GM18502 (cell line): ENCODE results near the gene KRTAP3-2.
"Not testable (repeated sequence)": the region's sequence is repeated elsewhere in the genome, so short reads cannot be mapped to it uniquely, and the experiment has no call there.

Experiments
- ATAC-seq: cut with Tn5 transposase; IDR thresholded peaks from one replicate; pipeline ENCODE4 v1.9.1; 2021; ENCODE audit warnings: mild to moderate bottlenecking; ENCODE audit not compliant: unreplicated experiment, poor library complexity

KRTAP3-2 gene

GRCh38 chr17:40999563-40999962, at the start of gene KRTAP3-2:
TSS of gene KRTAP3-2 (minus strand) at chr17:40999906. CDS start at chr17:40999853, 53 bp downstream.
- ATAC-seq, result not testable (repeated sequence)

- no peak for ATAC-seq
Measured at GRCh38 chr17:41049110-41049509, 49.4 kb upstream of the KRTAP3-2 start.

GRCh38 chr17:41048441-41048840, 48.7 kb upstream of the KRTAP3-2 start:
- ATAC-seq, result no peak

- not testable (repeated sequence) for ATAC-seq
Measured at GRCh38 chr17:41046735-41047465, 47.2 kb upstream of the KRTAP3-2 start, which contains the start of gene KRTAP2-1. TSS of gene KRTAP2-1 (minus strand) at chr17:41047316. CDS start at chr17:41047267, 49 bp downstream.

GRCh38 chr17:41042953-41043352, 43.2 kb upstream of the KRTAP3-2 start:
- no peak for ATAC-seq

- not testable (repeated sequence) for ATAC-seq
Measured at GRCh38 chr17:41040783-41041571, 41.3 kb upstream of the KRTAP3-2 start, which contains the start of gene KRTAP1-1. TSS of gene KRTAP1-1 (minus strand) at chr17:41041450. CDS start at chr17:41041397, 53 bp downstream.

GRCh38 chr17:41037853-41038350, 38.2 kb upstream of the KRTAP3-2 start:
- no peak for ATAC-seq

GRCh38 chr17:41034346-41034935, 34.7 kb upstream of the KRTAP3-2 start, which contains the start of gene KRTAP1-3:
TSS of gene KRTAP1-3 (minus strand) at chr17:41034874. CDS start at chr17:41034821, 53 bp downstream.
- ATAC-seq, result not testable (repeated sequence)

GRCh38 chr17:41029633-41030245, 30.0 kb upstream of the KRTAP3-2 start, which contains the start of gene KRTAP1-4:
TSS of gene KRTAP1-4 (minus strand) at chr17:41030195. CDS start at chr17:41030078, 117 bp downstream.
- ATAC-seq, result no peak

- ATAC-seq, result no peak
Measured at GRCh38 chr17:41026715-41027471, 27.2 kb upstream of the KRTAP3-2 start, which contains the start of gene KRTAP1-5. TSS of gene KRTAP1-5 (minus strand) at chr17:41027208. CDS start at chr17:41027155, 53 bp downstream.

GRCh38 chr17:41024697-41025096, 25.0 kb upstream of the KRTAP3-2 start:
- no peak for ATAC-seq

GRCh38 chr17:41020336-41020735, 20.6 kb upstream of the KRTAP3-2 start:
- no peak for ATAC-seq

- ATAC-seq, result no peak
Measured at GRCh38 chr17:41019415-41019814, 19.7 kb upstream of the KRTAP3-2 start.

- no peak for ATAC-seq
Measured at GRCh38 chr17:41018541-41018940, 18.8 kb upstream of the KRTAP3-2 start.

GRCh38 chr17:41016578-41017215, 17.0 kb upstream of the KRTAP3-2 start:
- no peak for ATAC-seq

GRCh38 chr17:41015454-41015853, 15.7 kb upstream of the KRTAP3-2 start:
- ATAC-seq, result no peak

- ATAC-seq, result no peak
Measured at GRCh38 chr17:41013606-41014005, 13.9 kb upstream of the KRTAP3-2 start.

GRCh38 chr17:41013181-41013580, 13.5 kb upstream of the KRTAP3-2 start:
- no peak for ATAC-seq
